Endothelial cell of umbilical vein (primary cell): ENCODE measurements around the gene RECK. TPM values are rescaled to one million over a fixed set of nuclear protein-coding genes. Genes with fewer than 3 reads are reported as not detected.

Experiments used
- BruUV-seq: library from RNA; stranded (reverse); fragments of 400-500 nt; replicated peaks from 2 replicates; lab custom pipeline; 2021; lab: Mats Ljungman, UMichigan
- CTCF ChIA-PET: fragments of 300-600, 350-600 bp; sonication (Branson Sonifier 250); formaldehyde crosslinking; loops from one replicate; lab custom pipeline; 2021; ENCODE audit warnings: antibody characterized with exemption, inconsistent platforms; lab: Charles Lee
- POLR2A ChIA-PET: fragments of 300-600, 350-600 bp; sonication (Branson Sonifier 250); formaldehyde crosslinking; loops from one replicate; lab custom pipeline; 2021; ENCODE audit warnings: antibody characterized with exemption, inconsistent platforms; lab: Charles Lee
- DNase-seq: peaks from one replicate; pipeline ENCODE4 v3.0.0-alpha.2; 2011; ENCODE audit warnings: low read depth, low spot score
- FAIRE-seq: peaks from 2 replicates; lab custom pipeline; 2011; peaks lifted over from hg19 to GRCh38; lab: Jason Lieb, UNC
- H2AFZ ChIP-seq: 2 replicates; pipeline ENCODE4 v1.6.0; 2012; ENCODE audit warnings: low read depth, low read length, control low read depth, inconsistent platforms
- H3K27ac ChIP-seq: 2 replicates; pipeline ENCODE4 v1.5.1; 2011; ENCODE audit warnings: low read depth, mild to moderate bottlenecking, control low read depth, low read length, moderate library complexity; ENCODE audit not compliant: insufficient read depth
- H3K27me3 ChIP-seq, 2 experiments: 2 replicates each; pipeline versions ENCODE4 v1.6.0 to v1.6.1; 2011; ENCODE audit warnings: low read length in 2 of 2, mixed read lengths in 1 of 2; ENCODE audit not compliant: control insufficient read depth in 2 of 2, insufficient read depth in 2 of 2
- H3K36me3 ChIP-seq, 2 experiments: 2 replicates in 1 of 2; 3 replicates in 1 of 2; pipeline ENCODE4 v1.5.1; 2011; ENCODE audit warnings: low read length in 2 of 2, mild to moderate bottlenecking in 1 of 2, moderate library complexity in 1 of 2; ENCODE audit not compliant: control insufficient read depth in 2 of 2, insufficient read depth in 2 of 2; ENCODE audit errors: extremely low read depth in 1 of 2
- H3K4me1 ChIP-seq: 3 replicates; pipeline ENCODE4 v1.5.1; 2011; ENCODE audit warnings: mild to moderate bottlenecking, low read length; ENCODE audit not compliant: control insufficient read depth, insufficient read depth; ENCODE audit errors: extremely low read depth
- H3K4me2 ChIP-seq: 2 replicates; pipeline ENCODE4 v1.6.1; 2011; ENCODE audit warnings: low read length, control low read depth, mixed read lengths; ENCODE audit not compliant: insufficient read depth
- H3K4me3 ChIP-seq, 3 experiments: fragments of 200-600 bp in 1 of 3; sonication (generic), shearing (Covaris generic) in 1 of 3; replicated peaks in 1 of 3; 2 replicates each; pipeline ENCODE4 v1.5.1; 2011 to 2016; ENCODE audit warnings: control low read depth in 3 of 3, low read length in 3 of 3, mild to moderate bottlenecking in 2 of 3, inconsistent platforms in 1 of 3, low read depth in 1 of 3, moderate library complexity in 1 of 3; ENCODE audit not compliant: insufficient read depth in 1 of 3
- H3K79me2 ChIP-seq: 2 replicates; pipeline ENCODE4 v1.6.0; 2012; ENCODE audit warnings: low read length, inconsistent platforms; ENCODE audit not compliant: control insufficient read depth, insufficient read depth
- H3K9ac ChIP-seq: replicated peaks from 2 replicates; pipeline ENCODE3; 2011; ENCODE audit warnings: low read length, control low read depth; ENCODE audit not compliant: insufficient read depth; ENCODE audit errors: extremely low read depth
- H3K9me1 ChIP-seq: replicated peaks from 3 replicates; pipeline ENCODE4 v1.6.0; 2011; ENCODE audit warnings: mild to moderate bottlenecking, low read length; ENCODE audit not compliant: control insufficient read depth, insufficient read depth; ENCODE audit errors: extremely low read depth
- H3K9me3 ChIP-seq: replicated peaks from 2 replicates; pipeline ENCODE4 v1.5.1; 2012; ENCODE audit warnings: low read length, inconsistent platforms; ENCODE audit not compliant: control insufficient read depth, insufficient read depth
- H4K20me1 ChIP-seq: replicated peaks from 2 replicates; pipeline ENCODE3; 2011; ENCODE audit warnings: mild to moderate bottlenecking, low read length; ENCODE audit not compliant: control insufficient read depth, insufficient read depth; ENCODE audit errors: extremely low read depth
- EZH2 ChIP-seq: IDR thresholded peaks from 2 replicates; pipeline ENCODE4 v1.6.1; 2012; ENCODE audit warnings: borderline replicate concordance, low read depth, mild to moderate bottlenecking, moderate library complexity, low read length, inconsistent platforms; ENCODE audit not compliant: severe bottlenecking
- FOS ChIP-seq: IDR thresholded peaks from 2 replicates; pipeline ENCODE4 v1.6.1; 2011; ENCODE audit warnings: mild to moderate bottlenecking, low read length, moderate library complexity, borderline replicate concordance; ENCODE audit not compliant: insufficient read depth
- GATA2 ChIP-seq: IDR thresholded peaks from 2 replicates; pipeline ENCODE4 v1.7.0; 2011; ENCODE audit warnings: low read depth, mild to moderate bottlenecking, moderate library complexity, mixed read lengths, low read length; ENCODE audit not compliant: insufficient read length, insufficient read depth
- JUN ChIP-seq: IDR thresholded peaks from 2 replicates; pipeline ENCODE4 v1.6.1; 2011; ENCODE audit warnings: borderline replicate concordance, low read depth; ENCODE audit not compliant: insufficient read length, insufficient read depth
- MYC ChIP-seq: IDR thresholded peaks from one replicate; pipeline ENCODE4 v1.6.1; 2011; ENCODE audit warnings: mild to moderate bottlenecking, low read depth, low read length
- POLR2A ChIP-seq: IDR thresholded peaks from 2 replicates; pipeline ENCODE4 v1.6.1; 2012; ENCODE audit warnings: low read depth, mild to moderate bottlenecking, control low read depth, low read length
- POLR2AphosphoS5 ChIP-seq: IDR thresholded peaks from 2 replicates; pipeline ENCODE4 v1.6.1; 2012; ENCODE audit warnings: low read depth, mild to moderate bottlenecking, control low read depth, low read length, moderate library complexity; ENCODE audit not compliant: insufficient read depth
- dilution Hi-C: fragments of 300-500 bp; cut with MboI; formaldehyde crosslinking; loops from one replicate; pipeline ENCODE4 v1.15.0; 2019; ENCODE audit warnings: low sequenced_read_pairs; ENCODE audit not compliant: extremely low pct_ligation_motif_present
- intact Hi-C: fragments of 100-400 bp; cut with micrococcal nuclease; formaldehyde crosslinking; loops from one replicate; pipeline ENCODE4 v1.10.0; 2022
- polyA plus RNA-seq, 4 experiments: library from polyadenylated mRNA; depleted of rRNA in 3 of 4; stranded (reverse) in 3 of 4; unstranded in 1 of 4; fragments of >200 nt; gene quantifications; 2 replicates each; pipeline versions ENCODE4 v1.2.1 to v1.2.3, GENCODE V29; 2011 to 2012; ENCODE audit warnings: missing spikeins in 1 of 4
- total RNA-seq: library from RNA; stranded (reverse); gene quantifications from 2 replicates; pipeline ENCODE4 v1.2.3, GENCODE V29; 2021
- TF ChIP-seq, protein P1 (sequence below), 2 donors: IDR thresholded peaks; 1 replicate in 1 of 2; 2 replicates in 1 of 2; pipeline ENCODE4 v1.5.1; 2011; ENCODE audit warnings: low read length in 2 of 2, mild to moderate bottlenecking in 2 of 2, moderate library complexity in 2 of 2, control low read depth in 1 of 2, inconsistent platforms in 1 of 2, low read depth in 1 of 2; ENCODE audit not compliant: insufficient read depth in 1 of 2; ENCODE audit errors: extremely low read depth in 1 of 2
- TF ChIP-seq, protein P2 (sequence below): IDR thresholded peaks from 2 replicates; pipeline ENCODE4 v1.6.1; 2011; ENCODE audit not compliant: insufficient read depth, insufficient read length

The RECK gene
- total and polyA plus RNA-seq, 2 donors (not counting 3 experiments of a cell fraction or from before 2014, with no cell fraction given) = 12.0 to 14.1 TPM

DNA sequence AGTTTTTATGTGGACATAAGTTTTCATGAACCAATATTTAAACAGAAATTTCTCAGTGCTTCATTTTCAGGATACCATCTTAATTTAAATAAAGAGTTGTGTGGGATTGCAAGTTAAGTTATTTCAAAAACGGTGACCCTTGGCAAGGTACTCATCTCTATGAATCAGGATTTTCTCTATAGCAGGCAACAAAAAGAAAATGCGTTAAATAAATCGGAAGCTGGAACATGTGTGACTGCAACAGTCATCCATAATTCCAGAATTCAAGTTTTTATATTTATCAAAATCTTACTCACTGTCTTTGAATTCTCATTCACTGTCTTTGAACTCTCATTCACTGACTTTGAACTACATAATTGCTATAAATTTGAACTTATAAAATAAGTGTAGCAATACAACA lies 5.8 kb upstream of the RECK start:
- POLR2A ChIA-PET = no interaction called here
- CTCF ChIA-PET = interaction anchor here (1.8 kb wide), 1 partner anchor 60 kb away, joined by 5 read pairs; no protein-coding TSS in a partner anchor
- no TSS peak for BruUV-seq
- H2AFZ ChIP-seq = no peak overlapping the region
- FAIRE-seq (no peak), DNase-seq (no peak)
- intact Hi-C loops (no loop called here), dilution Hi-C loops (no loop called here)
- no peak overlapping the region for H3K9ac ChIP-seq
- H3K4me3 ChIP-seq = no peak overlapping the region
- H3K9me1 ChIP-seq = no peaks in the 10 kb centered on the region
- H3K4me2 ChIP-seq = no peak overlapping the region
- no peaks in the 10 kb centered on the region for H4K20me1 ChIP-seq
- no peaks in the 10 kb centered on the region for H3K4me1 ChIP-seq
- no peaks in the 10 kb centered on the region for H3K79me2 ChIP-seq
- no peaks in the 10 kb centered on the region for H3K9me3 ChIP-seq
- H3K27ac ChIP-seq = no peak overlapping the region
- TF ChIP-seq JUN (no peak), EZH2 (no peak), POLR2AphosphoS5 (no peak), FOS (no peak), POLR2A (no peak), GATA2 (no peak), MYC (no peak)
- TF ChIP-seq, protein P1, sequence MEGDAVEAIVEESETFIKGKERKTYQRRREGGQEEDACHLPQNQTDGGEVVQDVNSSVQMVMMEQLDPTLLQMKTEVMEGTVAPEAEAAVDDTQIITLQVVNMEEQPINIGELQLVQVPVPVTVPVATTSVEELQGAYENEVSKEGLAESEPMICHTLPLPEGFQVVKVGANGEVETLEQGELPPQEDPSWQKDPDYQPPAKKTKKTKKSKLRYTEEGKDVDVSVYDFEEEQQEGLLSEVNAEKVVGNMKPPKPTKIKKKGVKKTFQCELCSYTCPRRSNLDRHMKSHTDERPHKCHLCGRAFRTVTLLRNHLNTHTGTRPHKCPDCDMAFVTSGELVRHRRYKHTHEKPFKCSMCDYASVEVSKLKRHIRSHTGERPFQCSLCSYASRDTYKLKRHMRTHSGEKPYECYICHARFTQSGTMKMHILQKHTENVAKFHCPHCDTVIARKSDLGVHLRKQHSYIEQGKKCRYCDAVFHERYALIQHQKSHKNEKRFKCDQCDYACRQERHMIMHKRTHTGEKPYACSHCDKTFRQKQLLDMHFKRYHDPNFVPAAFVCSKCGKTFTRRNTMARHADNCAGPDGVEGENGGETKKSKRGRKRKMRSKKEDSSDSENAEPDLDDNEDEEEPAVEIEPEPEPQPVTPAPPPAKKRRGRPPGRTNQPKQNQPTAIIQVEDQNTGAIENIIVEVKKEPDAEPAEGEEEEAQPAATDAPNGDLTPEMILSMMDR (IDR thresholded peaks at IDR 0.05; ENCODE audit: extremely low read depth in 1 of 2, insufficient read depth in 1 of 2, low read depth in 1 of 2, low read length in 2 of 2) = no peak
- TF ChIP-seq, protein P2, sequence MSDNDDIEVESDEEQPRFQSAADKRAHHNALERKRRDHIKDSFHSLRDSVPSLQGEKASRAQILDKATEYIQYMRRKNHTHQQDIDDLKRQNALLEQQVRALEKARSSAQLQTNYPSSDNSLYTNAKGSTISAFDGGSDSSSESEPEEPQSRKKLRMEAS = no peak
- no peaks in the 10 kb centered on the region for H3K36me3 ChIP-seq
- no peaks in the 10 kb centered on the region for H3K27me3 ChIP-seq
